ENCODE results near the gene AMFR.
A peak's percentile ranks its signal among the peaks of the same experiment; 100 is the strongest.

The AMFR gene

DNA sequence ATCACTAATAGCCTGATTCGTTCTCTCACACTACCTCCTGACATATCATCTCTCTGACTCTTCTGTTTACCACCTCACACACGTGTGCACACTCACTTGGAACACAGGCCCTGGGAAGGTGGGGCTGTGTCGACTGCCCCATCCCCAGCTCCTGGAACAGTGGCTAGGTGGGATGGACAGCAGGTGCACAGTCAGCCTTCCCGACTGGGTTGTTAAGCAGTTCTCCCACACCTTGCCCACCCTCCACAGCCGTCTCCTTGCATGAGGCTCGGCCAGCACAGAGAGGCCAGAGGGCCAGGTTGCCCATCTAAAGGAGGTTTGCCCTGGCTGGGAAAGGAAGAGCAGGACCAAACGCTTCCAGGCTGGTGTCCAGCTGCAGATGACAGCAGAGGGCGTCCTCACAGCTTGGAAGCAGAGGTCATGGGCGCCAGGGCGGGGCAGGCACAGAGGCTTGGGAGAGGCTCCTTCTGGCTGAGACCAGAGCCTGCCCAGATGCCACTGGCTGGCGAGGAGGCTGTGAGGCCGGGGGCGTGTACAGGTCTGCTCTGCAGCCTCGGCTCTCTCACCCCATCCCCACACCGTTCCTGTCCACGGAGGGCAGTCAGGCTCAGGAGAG is 92.8 kb downstream of the AMFR start:
- DNase-seq (ENCODE audit: low spot score) = peak; percentile 46
- ChIA-PET POLR2A (ENCODE audit: low non-redundant PET) (no interaction called here), CTCF (interaction anchor here (0.5 to 5.2 kb wide), 7 partner anchors 12 to 191 kb away, joined by 3 to 53 read pairs (median 3); no protein-coding TSS in a partner anchor)
- H3K27ac ChIP-seq = no peak overlapping the region
- TF ChIP-seq, protein P1, sequence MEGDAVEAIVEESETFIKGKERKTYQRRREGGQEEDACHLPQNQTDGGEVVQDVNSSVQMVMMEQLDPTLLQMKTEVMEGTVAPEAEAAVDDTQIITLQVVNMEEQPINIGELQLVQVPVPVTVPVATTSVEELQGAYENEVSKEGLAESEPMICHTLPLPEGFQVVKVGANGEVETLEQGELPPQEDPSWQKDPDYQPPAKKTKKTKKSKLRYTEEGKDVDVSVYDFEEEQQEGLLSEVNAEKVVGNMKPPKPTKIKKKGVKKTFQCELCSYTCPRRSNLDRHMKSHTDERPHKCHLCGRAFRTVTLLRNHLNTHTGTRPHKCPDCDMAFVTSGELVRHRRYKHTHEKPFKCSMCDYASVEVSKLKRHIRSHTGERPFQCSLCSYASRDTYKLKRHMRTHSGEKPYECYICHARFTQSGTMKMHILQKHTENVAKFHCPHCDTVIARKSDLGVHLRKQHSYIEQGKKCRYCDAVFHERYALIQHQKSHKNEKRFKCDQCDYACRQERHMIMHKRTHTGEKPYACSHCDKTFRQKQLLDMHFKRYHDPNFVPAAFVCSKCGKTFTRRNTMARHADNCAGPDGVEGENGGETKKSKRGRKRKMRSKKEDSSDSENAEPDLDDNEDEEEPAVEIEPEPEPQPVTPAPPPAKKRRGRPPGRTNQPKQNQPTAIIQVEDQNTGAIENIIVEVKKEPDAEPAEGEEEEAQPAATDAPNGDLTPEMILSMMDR (conservative IDR thresholded peaks at IDR 0.05; ENCODE audit: low read depth) = peak; percentile 24; the same call in 1 of the 2 replicates

DNA sequence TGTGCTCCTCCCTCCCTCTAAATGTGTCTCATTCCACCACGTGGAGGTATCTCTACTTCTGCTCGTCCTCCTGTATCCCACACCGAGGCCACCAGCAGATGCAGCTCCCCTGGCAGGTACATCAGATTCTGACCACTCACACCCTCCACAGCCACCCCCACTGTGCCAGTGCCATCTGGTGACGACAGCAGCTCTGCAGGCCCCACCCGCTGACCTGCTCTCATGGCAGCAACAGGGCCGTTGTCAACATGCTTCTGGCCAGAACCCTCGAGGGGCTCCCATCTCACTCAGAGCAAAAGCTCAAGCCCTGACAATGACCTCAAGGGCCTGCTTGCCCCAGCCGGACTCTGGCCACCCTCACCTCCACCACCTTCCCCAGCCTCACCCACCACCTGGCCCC is 93.4 kb downstream of the AMFR start:
- H3K27ac ChIP-seq = no peak overlapping the region
- CTCF ChIA-PET = interaction anchor here (0.5 to 5.2 kb wide), 6 partner anchors 13 to 192 kb away, joined by 3 to 53 read pairs (median 3); no protein-coding TSS in a partner anchor
- POLR2A ChIA-PET (ENCODE audit: low non-redundant PET) = no interaction called here
- DNase-seq (ENCODE audit: low spot score) = no peak
- TF ChIP-seq, protein P1 (conservative IDR thresholded peaks at IDR 0.05; ENCODE audit: low read depth) = no peak

DNA sequence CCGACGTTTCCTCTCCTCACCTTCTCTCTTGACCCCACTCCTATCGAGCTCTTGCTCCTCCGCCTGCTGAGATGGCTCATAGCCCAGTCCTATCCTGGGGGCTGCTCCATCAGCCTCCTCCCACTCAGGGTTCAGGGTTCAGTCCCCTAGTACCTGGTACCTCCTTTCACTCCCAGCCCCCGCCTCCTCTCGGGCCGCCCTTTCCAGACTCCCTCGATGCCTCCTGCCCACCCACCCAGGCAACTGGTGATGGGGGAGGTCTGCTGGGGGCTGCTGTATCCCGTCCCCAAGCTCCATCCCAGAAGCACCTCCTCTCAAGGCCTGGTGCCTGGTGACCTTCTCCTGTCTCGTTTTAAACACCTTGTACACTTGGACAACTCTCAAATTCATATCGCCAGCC is 93.9 kb downstream of the AMFR start:
- DNase-seq (ENCODE audit: low spot score) = no peak
- no peak overlapping the region for H3K27ac ChIP-seq
- POLR2A ChIA-PET (ENCODE audit: low non-redundant PET) = no interaction called here
- CTCF ChIA-PET = interaction anchor here (0.7 to 5.2 kb wide), 3 partner anchors 13 to 164 kb away, joined by 3 to 53 read pairs (median 3); no protein-coding TSS in a partner anchor
- TF ChIP-seq, protein P1 (conservative IDR thresholded peaks at IDR 0.05; ENCODE audit: low read depth) = no peak

DNA sequence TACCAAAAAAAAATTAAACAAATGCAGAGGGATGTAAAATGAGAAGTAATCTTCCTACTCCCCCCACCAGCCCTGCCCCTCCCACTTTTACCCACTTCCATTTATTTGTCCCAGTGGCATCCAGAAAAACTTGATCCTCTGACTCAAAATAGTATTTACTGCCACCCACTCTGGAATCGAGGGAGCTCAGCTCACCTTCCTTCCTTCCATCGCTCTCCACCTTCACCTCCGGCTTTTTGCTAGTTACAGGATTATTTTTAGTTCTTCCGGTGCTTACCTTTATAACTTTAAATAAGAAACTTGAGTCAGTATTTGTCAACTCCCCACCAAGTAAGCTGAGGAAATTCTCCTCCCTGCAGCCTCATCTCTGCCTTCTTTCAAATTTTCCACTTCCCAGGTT is 94.9 kb downstream of the AMFR start:
- H3K27ac ChIP-seq = no peak overlapping the region
- TF ChIP-seq, protein P1 (conservative IDR thresholded peaks at IDR 0.05; ENCODE audit: low read depth) = no peak
- CTCF ChIA-PET = interaction anchor here (5.2 kb wide), 1 partner anchor 26 kb away, joined by 53 read pairs; no protein-coding TSS in a partner anchor
- POLR2A ChIA-PET (ENCODE audit: low non-redundant PET) = no interaction called here
- no peak for DNase-seq (ENCODE audit: low spot score)

DNA sequence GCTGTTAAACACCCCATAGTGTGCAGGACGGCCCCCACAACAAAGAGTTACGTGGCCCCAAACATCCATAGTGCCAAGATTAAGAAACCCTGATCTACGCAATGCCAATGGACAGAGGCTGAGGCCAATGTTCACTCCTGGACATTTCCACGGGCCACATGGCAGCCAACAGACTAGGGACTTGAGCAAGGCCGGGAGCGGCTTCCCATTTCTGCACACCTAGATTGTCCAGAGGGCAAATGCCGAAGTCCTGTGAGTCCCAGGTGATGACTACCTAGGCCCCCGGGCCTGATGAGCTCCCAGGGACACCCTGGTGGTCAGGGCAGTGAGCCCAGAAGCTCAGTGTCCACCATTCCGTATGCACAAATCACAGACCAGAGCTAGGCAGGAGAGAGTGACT is 95.5 kb downstream of the AMFR start:
- DNase-seq (ENCODE audit: low spot score) = no peak
- POLR2A ChIA-PET (ENCODE audit: low non-redundant PET) = no interaction called here
- TF ChIP-seq, protein P1 (conservative IDR thresholded peaks at IDR 0.05; ENCODE audit: low read depth) = no peak
- CTCF ChIA-PET = interaction anchor here (5.2 kb wide), 1 partner anchor 27 kb away, joined by 53 read pairs; no protein-coding TSS in a partner anchor
- H3K27ac ChIP-seq = no peak overlapping the region

DNA sequence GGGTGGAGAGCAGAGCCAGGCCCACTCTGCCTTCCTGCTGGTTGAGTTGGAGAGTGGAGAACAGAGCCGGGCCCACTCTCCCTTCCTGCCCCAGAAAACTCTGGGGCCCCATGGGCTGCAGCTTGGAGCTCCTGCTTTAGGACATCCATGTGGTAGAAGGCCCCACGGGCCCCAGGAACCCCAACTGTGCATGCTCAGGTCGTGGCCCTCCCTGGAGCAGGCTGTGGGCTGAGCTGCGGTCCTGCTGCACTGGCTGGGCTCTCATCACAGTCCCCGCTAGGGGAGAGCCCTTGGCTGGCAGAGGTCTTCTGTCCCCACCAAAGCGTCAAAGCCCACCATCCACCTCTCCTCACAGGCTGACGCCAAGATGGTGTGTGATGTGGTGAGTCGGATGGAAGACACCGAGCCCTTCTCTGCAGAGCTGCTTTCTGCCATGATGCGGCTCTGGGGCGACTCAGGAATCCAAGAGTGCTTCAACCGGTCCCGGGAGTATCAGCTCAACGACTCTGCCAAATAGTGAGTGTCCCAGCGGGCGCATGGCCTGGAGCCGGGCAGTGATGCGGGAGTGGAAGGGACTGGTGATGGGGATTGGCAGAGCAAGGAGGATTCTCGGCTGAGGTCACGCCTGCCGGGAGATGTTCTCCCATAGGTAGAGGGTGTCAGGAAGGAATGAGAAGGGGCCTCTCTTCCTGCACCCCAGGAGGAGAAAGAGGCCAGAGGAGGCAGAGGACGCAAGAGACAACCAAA is 96.9 kb downstream of the AMFR start:
- ChIA-PET CTCF (interaction anchor here (0.5 to 5.2 kb wide), 3 partner anchors 10 to 28 kb away, joined by 6 to 53 read pairs (median 7); no protein-coding TSS in a partner anchor), POLR2A (ENCODE audit: low non-redundant PET) (no interaction called here)

More for the DNA sequence above, 96.9 kb downstream of the AMFR start:
- no peak for DNase-seq (ENCODE audit: low spot score)
- TF ChIP-seq, protein P1 (conservative IDR thresholded peaks at IDR 0.05; ENCODE audit: low read depth) = no peak
- no peak overlapping the region for H3K27ac ChIP-seq

Measured in RWPE1 (cell line).